Stimulated activated CD4-positive, alpha-beta T cell treated with anti-CD3 and anti-CD28 coated beads, Interleukin-2, amount 100 ng/mL, for 24 hours (primary cell): Measurements from ENCODE around the gene SLC7A14.

Experiments
- DNase-seq, 2 donors: peaks; one replicate each; pipeline ENCODE4 v3.0.0-alpha.2; 2020

The SLC7A14 gene

DNA sequence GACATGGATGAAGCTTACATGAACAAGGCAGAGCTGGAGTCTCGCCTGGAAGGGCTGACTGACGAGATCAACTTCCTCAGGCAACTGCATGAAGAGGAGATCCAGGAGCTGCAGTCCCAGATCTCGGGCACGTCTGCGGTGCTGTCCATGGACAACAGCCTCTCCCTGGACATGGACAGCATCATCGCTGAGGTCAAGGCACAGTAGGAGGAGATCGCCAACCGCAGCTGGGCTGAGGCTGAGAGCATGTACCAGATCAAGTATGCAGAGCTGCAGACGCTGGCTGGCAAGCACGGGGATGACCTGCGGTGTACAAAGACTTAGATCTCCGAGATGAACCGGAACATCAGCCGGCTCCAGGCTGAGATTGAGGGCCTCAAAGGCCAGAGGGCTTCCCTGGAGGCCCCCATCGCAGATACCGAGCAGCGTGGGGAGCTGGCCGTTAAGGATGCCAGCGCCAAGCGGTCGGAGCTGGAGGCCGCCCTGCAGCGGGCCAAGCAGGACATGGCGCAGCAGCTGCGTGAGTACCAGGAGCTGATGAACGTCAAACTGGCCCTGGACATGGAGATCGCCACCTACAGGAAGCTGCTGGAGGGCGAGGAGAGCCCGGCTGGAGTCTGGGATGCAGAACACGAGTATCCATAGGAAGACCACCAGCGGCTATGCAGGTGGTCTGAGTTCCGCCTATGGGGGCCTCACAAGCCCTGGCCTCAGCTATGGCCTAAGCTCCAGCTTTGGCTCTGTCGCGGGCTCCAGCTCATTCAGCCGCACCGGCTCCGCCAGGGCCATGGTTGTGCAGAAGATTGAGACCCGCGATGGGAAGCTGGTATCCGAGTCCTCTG lies 89.6 kb downstream of the SLC7A14 start:
- no peak for DNase-seq

- DNase-seq, result no peak
Measured at GRCh38 chr3:170494766-170495165, 91.1 kb downstream of the SLC7A14 start.

- DNase-seq, result no peak
Measured at GRCh38 chr3:170493712-170494182, 92.1 kb downstream of the SLC7A14 start.

GRCh38 chr3:170491901-170492300 lies 94.0 kb downstream of the SLC7A14 start:
- no peak for DNase-seq

GRCh38 chr3:170490828-170491560 lies 94.9 kb downstream of the SLC7A14 start:
- no peak for DNase-seq

GRCh38 chr3:170488802-170489201 lies 97.1 kb downstream of the SLC7A14 start:
- DNase-seq, result no peak

DNA sequence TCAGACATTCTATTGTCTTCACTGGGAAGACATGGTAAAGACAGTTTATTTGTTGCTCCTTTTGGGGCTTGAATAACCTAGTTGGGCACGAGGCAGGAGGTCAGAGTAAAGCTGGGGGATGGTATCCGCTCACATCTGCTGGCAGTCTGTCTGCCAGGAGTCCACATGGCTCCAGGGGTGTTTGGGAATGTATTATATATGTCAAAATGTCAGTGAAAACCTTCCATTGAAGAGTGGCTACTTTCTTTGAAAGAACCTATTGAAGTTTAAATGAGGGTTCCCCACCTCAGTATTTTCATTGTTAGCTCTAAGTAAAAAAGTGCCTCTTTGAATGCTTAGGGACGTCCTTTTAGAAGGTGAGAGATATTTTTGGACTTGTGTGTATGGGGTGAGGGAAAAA lies 98.8 kb downstream of the SLC7A14 start:
- no peak for DNase-seq

DNA sequence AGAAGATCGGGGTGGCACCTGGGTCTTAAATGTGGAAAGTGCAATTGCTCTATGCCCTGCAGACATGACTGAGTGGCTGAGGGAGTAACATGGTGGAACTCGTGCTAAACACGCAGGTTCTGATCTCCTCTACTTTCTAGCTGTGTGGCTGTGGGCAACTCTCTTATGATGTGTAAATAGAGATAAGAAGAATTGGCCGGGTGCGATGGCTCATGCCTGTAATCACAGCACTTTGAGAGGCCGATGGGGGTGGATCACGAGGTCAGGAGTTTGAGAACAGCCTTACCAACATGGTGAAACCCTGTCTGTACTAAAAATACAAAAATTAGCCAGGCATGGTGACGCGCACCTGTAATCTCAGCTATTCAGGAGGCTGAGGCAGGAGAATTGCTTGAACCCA lies 99.5 kb downstream of the SLC7A14 start:
- DNase-seq, result no peak

GRCh38 chr3:170485696-170486095 lies 100.2 kb downstream of the SLC7A14 start:
- DNase-seq, result no peak

DNA sequence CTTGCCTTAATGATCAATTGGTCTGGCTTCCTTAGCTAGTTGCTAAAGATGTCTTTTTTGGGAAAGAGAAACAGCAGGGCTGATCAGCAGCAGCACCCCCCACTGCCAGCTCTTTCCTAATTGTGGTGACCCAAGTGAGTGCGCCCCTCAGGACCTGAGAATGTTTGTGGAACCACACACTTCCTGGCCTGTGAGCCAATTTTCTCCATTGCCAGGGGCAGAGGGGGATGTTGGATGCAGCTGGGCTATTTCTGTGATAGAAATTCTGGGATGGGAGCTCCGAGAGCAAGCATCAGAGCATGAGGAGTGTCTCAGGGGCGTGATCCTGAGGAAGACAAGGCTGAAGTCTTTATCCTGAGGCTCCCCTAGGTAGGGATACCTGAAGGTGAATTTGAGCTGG lies 100.6 kb downstream of the SLC7A14 start:
- DNase-seq, result no peak

DNA sequence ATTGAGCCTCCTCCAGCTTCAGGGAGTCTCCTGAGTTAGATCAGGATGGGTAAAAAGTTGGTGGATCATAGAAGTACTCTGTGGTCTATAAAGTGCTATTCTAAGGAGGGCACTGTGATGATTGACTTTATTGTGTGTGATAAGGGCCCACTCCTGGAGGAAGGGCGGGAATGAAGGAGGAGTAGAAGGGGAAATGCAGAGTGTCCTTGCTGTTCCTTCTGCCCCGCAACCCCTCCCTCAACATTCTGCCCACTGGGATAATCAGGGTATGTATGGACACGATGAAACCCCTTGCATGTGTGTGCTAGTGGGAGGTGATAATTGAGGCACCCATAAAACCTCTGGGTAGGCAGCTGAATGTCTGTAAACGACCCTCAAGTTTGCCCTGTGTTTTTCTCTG lies 101.0 kb downstream of the SLC7A14 start:
- no peak for DNase-seq

- DNase-seq, result no peak
Measured at GRCh38 chr3:170483485-170484262, 102.2 kb downstream of the SLC7A14 start.

DNA sequence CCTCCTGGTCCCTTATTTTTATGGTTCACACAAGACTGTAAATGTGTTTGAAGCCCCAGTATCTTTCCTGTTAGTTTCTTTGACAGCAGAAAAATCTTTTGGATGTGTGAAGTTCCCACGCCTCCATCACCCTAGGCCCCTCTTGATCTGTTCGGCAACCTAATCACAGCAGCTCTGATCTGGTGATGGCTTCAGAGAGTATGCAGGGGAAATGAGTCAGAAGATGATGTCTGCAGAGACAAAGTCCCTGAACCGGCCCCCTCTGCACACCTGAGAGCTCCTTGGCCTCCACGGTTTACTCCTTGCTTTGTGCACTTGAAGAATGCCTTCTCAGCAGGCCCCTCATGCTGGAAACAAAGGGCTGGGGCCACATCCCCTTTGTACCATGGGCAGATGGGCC lies 103.7 kb downstream of the SLC7A14 start:
- no peak for DNase-seq

DNA sequence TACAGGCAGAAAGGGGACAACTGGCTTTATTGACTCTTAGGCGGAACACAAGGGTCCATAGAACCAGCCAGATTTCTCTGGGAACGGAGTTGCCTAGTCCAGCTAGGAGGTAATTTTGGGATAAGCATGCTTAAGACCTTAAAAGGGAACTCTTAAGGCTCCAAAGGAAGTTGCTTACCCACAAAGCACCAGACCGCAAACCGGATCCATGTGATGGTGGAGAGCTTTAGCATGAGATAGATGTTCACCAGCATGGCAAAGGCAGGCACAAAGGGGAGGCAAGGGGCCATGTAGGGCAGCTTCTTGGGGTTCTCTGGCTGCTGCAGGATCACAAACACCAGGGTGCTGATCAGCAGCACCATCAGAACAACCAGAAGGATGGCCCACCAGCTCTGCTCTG lies 105.8 kb downstream of the SLC7A14 start:
- DNase-seq, result no peak

- DNase-seq, result no peak
Measured at GRCh38 chr3:170477395-170477794, 108.5 kb downstream of the SLC7A14 start.

DNA sequence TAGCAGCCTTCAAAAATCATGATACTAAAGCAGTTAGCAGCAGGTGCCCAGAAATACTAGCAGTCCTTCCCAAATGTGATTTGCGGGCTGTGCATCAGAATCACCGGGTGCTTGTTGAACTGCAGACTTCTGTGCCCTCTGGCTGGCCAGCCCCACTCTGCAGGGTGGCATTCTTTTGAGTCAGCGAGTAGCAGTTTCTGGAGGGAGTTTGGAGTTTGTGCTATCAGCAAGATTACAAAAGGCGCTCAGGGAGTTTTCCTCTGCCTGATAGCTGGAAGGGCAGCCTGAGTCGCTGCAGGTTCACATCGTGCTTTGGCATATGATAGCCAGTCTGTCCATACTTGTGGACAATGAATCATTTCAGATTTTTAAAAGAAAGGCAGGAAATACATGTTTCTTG lies 109.6 kb downstream of the SLC7A14 start:
- no peak for DNase-seq

- no peak for DNase-seq
Measured at GRCh38 chr3:170475092-170475685, 110.7 kb downstream of the SLC7A14 start.

- DNase-seq, result no peak
Measured at GRCh38 chr3:170473358-170473757, 112.5 kb downstream of the SLC7A14 start.

DNA sequence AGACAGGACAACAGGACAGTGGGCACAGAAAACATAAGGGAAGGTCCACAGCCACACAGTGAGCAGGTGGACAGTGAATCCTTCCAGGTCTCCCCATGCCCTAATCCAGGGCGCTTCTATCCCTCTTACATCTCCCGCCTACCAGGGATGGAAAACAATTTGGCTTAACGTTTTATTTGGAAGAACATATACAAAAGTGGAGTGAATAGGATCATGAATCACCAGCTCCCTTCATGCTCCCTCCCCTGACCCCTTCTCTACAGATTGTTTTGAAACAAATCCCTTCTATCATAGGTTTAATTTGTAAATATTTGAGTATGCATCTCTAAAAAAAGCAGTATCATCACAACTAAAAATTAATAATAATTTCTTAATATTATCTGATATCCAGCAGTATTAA lies 114.7 kb downstream of the SLC7A14 start:
- no peak for DNase-seq

DNA sequence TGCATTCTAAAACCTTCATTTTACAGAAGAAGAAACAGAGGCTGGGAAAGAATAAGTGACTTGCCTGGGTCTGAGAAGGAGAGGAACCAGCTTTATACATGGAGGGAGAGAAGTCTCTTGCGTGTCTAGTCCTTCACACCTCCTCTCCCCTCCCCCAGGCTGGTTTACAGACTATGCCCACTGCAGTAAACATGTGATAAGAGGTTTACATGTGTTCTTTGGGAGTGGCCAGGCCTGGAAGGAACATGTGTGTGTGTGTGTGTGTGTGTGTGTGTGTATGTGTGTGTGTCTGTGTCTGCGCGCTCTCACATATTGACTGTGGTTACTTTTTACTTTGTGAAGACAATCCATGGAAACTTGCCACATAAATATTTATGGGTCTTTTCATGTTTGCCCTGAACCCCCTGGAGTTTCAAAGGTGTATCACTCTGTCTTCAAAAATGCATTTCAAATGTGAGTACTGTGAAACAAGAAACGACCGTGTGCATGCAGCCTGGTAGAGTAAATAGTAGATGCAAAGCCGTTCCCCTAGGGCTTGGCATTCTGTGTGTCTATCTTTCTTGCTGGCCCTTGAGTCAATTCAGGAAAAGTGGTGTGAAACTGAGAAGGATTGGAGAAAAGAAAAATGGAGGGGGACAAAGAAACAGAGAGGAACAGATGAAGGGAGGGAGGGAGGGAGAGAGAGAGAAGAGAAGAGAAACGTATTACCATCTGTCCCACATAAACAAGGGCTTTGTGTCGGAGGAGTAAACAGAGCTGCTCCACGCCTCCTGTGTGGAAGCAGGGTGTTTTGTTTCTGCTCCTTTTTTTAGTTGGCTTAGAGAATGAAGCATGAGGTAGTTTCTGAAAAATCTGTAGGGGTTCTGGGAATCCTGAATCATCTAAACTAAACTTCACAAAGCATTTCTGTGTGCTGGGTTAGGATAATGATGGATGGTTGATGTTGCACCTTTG lies 115.5 kb downstream of the SLC7A14 start:
- no peak for DNase-seq

- no peak for DNase-seq
Measured at GRCh38 chr3:170469151-170470062, 116.5 kb downstream of the SLC7A14 start.
